Superior temporal gyrus (tissue), 1 donor: ENCODE measurements around the gene NRF1.
A peak's percentile ranks its signal among the peaks of the same experiment; 100 is the strongest.

ENCODE experiments used
- DNase-seq: peaks from one replicate; pipeline ENCODE4 v3.0.0-alpha.2; 2016; ENCODE audit errors: extremely low spot score

NRF1 gene

DNA sequence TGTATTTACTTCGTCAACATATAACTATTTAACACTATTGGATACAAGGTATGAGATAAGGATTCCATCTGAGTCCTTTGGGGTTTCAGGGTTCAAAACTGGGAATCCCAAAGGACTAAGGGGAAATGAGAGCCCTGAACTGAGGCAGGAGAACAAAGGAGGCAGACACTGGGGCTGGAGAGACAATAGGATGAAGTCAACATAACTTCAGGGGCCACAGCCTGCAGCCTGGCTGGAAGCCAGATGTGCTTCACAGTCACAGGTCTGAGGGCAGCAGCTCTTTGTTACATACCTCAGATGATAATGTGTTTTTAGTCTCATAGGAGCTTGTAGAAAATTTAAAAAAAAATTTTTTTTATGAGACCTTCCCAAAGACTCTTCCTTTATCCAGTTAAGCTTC lies 73.3 kb downstream of the NRF1 start:
- DNase-seq, result no peak

DNA sequence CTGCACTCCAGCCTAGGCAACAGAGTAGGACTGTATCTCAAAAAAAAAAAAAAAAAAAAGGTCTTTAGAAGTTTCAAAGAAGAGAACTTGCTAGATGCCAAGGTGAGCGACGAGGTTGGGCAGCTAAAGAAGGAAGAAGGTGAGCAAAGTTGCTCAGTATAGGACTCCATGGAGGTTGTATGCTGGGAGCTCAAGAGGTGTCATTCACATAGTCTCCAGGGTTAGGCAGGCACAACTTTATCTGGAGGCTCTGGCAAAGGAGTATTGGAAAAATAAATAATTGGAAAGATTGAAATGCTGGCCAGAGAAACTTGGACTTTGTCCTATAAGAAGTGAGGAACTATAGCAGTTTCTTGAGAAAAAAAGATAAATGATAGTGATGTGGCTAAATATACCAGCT lies 74.5 kb downstream of the NRF1 start:
- DNase-seq, result no peak

DNA sequence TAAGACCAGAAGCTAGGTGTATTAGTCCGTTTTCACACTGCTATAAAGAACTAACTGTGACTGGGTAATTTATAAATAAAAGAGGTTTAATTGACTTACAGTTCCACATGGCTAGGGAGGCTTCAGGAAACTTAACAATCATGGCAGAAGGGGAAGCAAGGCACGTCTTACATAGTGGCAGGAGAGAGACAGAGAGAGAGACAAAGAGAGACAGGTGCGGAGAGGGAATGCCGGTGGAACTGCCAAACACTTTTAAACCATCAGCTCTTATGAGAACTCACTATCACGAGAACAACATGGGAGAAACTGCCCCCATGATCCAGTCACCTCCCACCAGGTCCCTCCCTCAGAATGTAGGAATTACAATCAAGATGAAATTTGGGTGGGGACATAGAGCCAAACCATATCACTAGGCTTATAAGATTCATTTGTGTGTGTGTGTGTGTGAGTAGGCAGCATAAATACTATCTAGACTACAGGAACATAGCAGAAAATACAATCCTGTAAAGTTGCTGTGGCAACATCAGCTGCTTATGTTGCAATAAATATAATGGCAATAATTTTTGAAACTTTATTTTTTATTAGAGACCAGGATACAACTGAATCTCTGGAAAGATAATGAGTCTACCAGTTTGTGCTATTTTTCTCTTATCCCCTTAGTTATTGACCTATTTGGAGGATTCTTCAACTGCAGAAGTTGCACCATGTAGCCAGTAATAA lies 77.1 kb downstream of the NRF1 start:
- no peak for DNase-seq

DNA sequence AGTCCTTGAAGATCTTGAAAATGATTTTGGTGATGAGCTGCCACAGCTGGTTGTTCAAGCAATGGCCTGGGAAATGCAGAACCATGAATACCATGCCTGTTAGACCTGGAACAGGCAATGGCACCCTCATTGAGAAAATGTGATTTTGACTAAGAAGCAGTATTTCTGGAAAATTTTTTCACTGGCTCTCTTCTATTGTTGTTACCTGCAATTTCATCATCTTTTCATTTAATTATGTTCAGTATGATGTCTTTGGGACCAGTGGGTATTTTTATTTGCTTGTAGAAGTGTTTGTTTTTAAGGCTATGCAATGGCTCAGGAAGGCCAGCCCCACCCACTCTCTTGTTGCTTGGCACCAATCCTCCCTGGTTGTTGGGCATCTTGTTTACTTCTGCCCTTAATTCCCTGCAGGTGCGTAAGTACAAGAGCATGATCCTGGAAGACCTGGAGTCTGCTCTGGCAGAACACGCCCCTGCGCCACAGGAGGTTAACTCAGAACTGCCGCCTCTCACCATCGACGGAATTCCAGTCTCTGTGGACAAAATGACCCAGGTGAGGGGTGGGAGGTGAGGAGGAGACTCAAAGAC lies 78.6 kb downstream of the NRF1 start:
- no peak for DNase-seq

DNA sequence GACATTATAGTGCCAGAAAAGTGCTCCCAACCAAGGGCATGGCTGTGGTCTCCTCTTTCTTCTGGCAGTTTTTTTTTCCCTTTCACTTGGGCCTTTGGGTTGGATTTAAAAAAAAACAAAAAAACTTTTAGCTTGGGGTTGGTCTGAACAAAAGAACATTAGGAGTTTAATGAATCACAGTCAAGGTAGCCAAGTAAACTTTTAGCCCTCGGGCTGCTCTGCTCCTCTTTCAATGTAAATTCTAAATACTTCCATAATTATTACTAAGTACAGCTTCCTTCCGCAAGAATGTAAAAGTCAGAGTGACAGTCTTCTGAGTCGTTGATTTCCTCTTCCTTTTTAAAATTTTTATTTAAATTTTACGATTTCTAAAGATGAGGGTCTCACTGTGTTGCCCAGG lies 79.2 kb downstream of the NRF1 start:
- DNase-seq, result no peak

DNA sequence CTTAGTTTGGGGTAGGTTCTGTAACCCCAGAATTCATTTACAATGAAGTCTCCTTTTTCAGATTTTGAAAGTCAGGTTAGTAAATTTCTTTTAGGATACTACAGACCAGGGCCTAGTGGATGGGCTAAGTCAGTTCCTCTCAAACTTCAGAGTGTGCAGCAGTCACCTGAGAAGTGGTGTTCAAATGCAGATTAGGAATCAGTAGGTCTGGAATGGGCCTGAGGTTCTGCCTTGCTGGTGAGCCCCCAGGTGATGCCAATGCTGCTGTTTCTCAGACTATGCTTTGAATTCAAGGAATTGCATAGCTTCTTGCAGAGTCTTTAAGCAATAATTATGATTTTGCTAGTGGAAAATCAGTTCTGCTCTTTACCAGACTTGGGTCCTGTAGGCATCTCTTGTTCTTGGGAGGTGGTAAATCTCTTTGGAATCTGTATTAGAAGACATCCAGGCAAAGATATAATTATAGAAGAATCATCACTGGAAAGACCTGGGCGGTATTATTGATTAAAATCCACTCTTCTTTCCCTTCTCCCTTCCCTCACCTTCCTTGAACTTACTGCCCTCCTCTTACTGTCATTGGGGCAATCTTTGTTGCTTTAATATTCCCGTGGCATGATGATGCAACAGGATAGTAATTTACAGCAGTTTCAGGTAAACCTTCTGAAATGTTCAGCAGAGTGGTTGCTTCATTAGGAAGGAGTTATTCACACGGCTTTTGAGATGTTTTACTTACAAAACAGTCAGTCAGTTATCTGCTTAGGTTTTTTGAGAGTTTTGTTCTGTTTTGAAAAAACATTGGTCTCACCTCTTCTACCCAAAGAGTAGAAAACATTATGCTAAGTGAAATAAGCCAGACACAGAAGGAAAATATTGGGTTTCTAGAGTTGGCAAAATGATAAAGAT lies 87.2 kb downstream of the NRF1 start:
- no peak for DNase-seq

DNA sequence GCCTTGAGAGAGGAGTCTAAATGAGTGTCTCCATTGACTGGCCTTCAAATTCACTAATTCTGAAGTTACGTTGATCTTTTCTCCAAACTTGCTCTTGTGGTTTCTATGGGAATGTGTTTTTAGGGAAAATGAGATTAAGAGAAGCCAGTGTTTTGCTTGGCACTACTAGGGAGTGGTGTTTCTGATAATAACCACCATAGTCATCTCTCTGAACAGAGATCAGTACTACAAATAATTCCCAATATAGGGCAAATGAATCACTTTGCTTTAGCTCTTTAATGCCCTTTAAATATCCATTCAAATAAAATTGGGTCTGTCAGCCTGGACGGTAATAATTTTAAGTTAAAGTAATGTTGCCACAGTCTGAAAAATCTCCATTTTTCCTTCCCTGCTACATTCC lies 90.8 kb downstream of the NRF1 start:
- DNase-seq, result no peak

DNA sequence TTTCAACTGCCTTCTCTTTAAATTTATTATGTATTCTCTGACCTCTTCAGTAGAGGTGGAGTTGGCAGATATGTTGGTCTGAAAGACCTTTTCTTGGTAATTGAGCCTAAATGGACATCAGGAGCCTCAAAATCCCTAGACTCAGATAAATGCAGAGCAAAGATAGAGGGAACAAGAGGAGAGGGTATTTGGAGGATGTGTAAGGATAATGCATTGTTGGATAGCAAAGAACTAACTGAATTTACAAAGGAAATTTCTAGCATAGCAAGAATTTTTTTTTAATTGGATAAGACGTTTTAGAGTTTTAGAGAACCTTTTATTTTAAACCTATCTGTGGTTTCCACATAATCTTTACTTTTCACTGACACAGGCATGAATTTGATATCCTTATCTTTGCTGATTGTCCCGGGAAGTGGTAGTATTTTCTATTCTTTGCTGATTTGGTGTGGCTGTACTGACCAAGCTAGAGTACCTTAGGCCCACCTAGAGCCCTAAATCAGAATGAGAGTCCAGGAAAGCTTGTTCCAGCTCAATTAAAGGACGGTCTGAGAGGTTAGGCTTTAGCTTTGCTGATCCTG lies 91.3 kb downstream of the NRF1 start:
- DNase-seq, result no peak

DNA sequence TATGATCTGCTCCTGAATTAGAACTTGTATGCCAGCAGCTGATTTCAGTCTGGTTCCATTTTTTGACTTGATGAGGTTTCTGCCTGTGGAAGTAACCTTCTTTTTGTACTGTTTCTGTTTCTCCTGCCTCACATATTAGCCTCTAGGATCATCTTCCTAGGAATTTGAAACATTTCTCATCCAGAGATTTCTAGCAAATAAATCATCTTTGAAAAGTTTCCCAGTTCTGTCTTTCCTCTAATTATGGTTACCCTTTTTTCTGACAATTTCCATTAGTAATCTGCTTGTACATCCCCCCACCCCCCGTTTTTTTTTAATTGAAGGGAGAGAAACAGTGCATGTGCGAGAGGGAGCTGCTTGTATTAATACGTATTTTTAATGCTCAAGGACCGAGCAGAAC lies 92.2 kb downstream of the NRF1 start:
- no peak for DNase-seq

DNA sequence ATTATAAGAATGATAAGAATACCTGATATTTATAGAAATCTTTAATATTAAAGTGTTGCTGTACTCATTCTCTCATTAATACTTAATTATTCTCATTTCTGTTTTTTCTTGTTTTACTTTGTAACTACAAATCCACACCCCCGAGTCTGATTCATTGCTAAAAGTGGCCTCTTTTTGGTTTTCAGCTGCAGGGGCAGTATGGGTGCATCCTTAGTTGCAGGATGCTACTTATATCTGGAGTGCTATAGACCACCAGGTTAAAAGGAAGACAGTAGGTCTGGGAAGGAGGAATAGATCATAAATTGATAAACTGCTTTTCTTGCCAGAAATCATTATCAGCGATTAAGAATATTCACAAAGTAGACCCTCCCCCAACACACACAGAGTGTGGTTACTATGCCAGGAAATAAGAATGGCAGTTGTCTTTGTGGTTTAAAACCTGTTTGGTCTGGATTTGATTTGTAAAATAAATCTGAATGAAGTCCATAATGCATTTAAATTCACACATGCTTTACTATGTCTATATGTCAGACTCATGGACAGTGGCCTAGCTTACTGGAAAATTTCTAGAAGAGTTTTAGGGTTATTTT lies 96.5 kb downstream of the NRF1 start:
- DNase-seq, result no peak

DNA sequence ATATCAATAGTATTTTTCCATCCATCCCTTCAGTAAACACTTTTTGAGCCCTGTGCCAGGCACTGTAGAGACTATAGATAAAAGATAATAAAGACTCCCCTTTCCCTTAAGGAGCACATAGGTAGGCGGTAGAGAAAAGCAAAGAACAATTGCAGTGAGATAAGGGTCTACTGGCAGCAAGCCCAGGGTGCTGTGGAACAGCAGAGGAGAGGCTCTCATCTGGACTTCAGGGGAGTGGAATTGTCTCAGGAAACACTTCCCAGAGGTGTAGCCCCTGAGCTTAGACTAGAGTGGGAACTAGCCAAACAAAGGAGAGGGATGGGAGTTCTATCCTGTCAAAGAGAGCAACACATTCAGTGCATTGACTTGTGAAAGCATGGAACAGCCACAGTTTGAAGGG lies 102.0 kb downstream of the NRF1 start:
- DNase-seq, result no peak

DNA sequence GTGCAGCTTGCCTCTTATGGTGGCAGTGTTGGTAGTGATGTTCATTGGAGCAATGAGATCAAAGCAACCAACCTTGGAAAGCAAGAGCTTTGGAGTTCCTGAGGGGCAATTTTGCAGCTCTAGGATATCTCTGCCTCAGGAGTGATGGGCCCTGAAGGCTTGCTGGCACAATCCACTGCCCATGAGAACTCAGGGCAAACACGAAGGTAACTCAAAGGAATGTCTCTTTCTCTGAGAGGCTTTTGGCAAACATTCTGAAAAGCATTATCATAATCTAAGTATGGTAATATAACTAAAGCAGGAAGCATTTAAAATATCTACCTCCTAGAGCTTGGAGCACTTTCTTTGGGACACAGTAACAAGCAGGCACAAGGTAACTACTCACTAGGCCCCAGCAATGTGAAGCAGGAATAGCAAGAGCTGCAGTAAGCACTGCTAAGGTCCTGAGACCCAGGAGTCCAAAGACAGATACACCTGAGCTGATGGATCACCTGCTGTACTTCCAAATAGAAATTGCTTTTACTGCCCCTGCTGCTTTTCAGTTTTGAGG lies 103.1 kb downstream of the NRF1 start:
- DNase-seq, result no peak

DNA sequence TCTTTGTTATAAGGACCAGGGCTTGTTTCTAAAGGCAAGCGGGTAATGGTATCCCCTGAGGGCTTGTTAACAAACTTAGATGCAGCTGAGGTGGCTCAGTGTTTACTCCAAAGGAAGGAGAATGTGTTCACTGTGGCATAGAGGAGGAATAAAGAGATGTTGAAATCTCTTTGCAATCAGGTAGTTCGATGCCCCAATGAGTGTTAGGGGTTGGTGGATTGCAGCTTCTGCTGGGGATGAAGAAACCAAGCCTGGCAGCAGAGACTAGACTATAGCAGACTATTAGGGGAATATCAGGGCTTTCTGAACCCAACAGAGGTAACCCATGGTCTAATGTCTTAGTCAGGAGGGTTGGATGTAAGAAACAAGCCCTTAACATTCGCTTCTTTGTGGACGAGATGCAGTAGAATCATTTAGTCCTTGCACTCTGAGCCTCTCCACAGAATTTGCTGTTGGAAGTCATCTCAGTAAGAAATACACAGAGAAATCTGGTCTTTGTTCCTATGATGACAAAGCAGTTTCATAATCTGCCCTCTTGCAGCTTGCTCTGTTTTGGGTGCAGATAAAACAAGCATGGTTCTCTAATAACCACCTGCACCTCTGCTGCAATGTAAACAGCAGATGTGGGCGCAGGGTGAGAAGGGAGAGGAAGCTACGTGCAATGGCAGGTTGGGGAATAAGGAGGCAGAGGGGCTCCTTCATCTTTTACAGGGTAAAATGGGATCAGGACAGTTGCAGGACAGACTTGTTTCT lies 108.6 kb downstream of the NRF1 start:
- peak; percentile 25 for DNase-seq

DNA sequence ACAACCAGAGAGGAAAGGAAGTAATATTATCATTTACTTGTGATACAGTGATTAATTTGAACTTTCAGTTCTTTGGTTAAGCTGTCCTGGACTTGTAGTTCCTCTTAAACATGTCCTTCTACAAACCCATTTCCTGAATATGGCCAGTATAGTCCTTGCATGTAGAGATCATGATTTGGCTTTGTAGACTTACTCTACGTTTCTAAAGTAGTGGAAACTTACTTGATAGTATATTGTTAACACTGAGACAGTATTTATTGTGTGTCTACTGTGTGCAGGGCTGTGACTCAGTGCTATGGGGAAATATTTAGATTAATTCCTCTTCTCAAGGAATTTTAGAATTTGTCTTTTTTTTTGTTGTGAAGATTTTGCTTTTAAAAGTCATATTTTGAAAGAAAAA lies 109.5 kb downstream of the NRF1 start:
- no peak for DNase-seq

DNA sequence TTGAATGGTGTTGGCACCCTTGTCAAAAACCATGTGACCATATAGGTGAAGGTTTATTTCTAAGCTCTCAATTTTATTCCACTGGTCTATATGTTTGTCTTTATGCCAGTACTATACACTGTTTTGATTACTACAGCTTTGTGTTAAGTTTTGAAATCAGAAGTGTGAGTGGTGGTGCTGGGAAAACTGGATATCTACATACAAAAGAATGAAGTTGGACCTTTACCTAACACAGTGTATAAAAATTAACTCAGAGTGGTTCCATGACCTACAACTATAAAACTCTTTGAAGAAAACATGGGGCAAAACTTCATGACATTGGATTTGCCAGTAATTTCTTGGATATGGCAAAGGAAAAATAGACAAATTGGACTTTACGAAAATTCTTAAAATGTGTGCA lies 112.2 kb downstream of the NRF1 start:
- DNase-seq, result no peak

DNA sequence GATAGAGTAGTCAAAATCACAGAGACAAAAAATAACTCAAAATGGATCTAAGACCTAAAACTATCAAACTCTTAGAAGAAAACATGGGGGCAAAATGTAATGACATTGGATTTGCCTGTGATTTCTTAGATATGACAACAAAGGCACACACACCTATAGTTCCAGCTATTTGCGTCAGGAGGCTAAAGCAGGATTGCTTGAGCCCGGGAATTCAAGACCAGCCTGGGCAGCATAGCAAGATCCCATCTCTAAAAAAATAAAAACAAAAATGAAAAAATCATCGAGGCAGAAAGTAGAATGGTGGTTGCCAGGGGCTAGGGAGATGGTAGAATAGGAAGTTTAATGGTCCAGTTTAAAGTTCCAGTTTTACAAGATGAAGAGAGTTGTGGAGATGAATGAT lies 113.3 kb downstream of the NRF1 start:
- DNase-seq, result no peak

DNA sequence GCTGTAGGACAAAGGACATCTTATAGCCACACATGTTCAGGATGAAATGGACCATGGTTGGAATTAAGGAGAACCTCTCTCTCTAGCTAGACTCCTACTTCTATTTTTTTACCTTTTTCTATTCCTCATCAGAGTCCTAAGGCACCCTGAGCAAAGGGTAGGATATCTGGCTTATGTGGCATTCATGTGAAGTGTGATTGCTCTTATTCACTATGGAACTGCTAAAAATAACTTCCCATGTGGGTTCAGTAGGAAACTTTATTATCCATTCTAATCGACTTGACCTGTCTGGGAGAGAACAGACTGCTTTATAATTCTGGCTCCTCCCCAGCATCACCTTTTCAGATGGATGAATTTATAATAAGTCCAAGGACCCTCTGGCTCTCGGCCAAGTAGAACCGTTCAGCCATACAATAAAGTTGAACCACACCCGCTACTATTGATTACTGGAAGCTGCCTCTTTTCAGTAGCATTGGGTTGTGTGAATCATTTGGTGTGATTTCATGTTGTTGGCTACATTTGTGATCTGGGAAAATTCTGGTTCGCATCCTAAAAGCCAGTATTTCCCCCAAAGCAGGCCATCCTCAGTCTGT lies 117.5 kb downstream of the NRF1 start:
- DNase-seq, result no peak

DNA sequence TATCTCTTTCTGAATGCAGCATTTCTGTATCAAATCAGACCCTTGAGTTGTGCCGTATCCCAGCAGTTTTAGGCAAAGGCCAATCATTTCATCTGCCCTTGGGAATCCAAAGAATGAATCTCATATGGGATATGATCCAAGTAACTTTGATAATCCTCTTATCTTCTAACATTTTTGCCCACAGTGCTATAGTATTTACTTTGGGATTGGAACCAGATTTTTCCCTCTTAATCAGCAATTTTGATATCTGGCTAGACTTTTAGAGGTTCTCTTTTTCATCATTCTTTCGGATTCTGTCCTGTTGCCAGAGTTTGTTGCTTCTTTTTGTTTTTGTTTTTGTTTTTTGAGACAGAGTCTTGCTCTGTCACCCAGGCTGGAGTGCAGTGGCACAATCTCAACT lies 118.0 kb downstream of the NRF1 start:
- DNase-seq, result no peak

DNA sequence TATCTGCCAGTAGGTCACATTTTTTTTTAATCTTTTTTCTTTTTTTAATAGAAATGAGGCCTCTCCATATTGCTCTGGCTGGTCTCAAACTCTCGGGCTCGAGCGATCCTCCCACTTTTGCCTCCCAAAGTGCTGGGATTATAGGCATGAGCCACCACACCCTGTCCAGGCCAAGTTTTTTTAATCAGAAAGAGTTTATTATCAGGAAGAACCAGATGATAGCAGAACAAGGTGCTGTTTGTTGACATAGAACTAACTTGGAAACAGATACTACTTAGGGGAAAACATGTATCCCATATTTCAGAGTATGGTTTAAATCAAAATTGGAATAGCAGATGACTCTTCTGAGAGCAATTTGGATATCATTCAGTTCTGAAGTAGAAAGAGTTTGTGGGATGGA lies 118.6 kb downstream of the NRF1 start:
- DNase-seq, result no peak

DNA sequence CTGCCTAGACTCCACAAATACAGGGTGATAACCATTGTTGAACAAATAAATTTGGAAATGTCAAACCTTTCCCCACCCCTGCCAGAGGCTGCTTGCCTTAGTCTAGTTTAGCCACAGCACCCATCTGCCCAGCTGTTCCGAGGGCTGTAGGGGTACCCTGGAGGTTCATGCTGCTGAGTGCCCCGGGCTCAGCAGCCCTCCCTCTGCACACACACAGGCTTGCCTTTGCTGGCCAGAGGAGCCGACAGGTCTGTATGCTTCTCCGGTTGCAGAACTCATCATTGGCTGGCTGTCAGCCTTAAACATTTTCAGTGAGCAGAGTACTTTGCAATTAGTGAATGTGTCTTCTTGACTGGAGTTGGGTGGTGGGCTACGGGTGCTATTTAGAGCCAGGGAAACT lies 122.9 kb downstream of the NRF1 start:
- no peak for DNase-seq

DNA sequence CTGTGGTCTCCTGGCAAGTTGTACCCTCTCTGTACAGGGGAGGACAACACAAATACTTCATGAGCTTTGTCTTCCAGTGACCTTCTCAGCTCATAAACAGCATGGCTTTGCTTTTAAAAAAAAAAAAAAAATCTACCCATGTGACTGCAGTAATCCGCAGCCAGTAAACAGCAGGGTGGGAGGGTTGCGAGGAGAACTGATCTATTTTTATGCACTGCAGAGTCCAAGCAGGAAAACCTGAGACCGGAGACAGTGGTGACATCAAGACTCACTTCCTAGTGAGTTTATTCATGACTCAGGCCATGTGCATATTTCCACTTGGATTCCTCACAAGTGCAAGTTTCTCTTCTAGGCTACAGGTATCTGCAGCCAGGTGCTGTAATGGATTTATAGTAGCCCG lies 127.9 kb downstream of the NRF1 start:
- no peak for DNase-seq
